GM21526 (cell line): ENCODE results near the gene PWWP3B.
"Not testable (repeated sequence)": the region's sequence is repeated elsewhere in the genome, so short reads cannot be mapped to it uniquely, and the experiment has no call there.

Experiments
- ATAC-seq: cut with Tn5 transposase; IDR thresholded peaks from one replicate; pipeline ENCODE4 v1.9.1; 2021; ENCODE audit warnings: moderate library complexity; ENCODE audit not compliant: unreplicated experiment, low FRiP score

Gene PWWP3B

GRCh38 chrX:106168107-106168506 lies at the start of gene PWWP3B:
Gene PWWP3B, plus strand, starts transcription at chrX:106168305. Its CDS starts 37,128 bp downstream, at chrX:106205433.
- ATAC-seq: no peak

- no peak for ATAC-seq
Measured at GRCh38 chrX:106139048-106139447, 29.1 kb upstream of the PWWP3B start.

GRCh38 chrX:106144755-106145639 lies 23.1 kb upstream of the PWWP3B start:
- no peak for ATAC-seq

- ATAC-seq: no peak
Measured at GRCh38 chrX:106150701-106151100, 17.4 kb upstream of the PWWP3B start.

- no peak for ATAC-seq
Measured at GRCh38 chrX:106159861-106160282, 8.2 kb upstream of the PWWP3B start.

GRCh38 chrX:106170318-106170717 lies 2.2 kb downstream of the PWWP3B start:
- ATAC-seq: no peak

- ATAC-seq: no peak
Measured at GRCh38 chrX:106171293-106171820, 3.3 kb downstream of the PWWP3B start.

- no peak for ATAC-seq
Measured at GRCh38 chrX:106177106-106177981, 9.2 kb downstream of the PWWP3B start.

- ATAC-seq: no peak
Measured at GRCh38 chrX:106177982-106178321, 9.8 kb downstream of the PWWP3B start.

- no peak for ATAC-seq
Measured at GRCh38 chrX:106178826-106179225, 10.7 kb downstream of the PWWP3B start.

GRCh38 chrX:106183685-106184084 lies 15.6 kb downstream of the PWWP3B start:
- ATAC-seq: not testable (repeated sequence)

GRCh38 chrX:106201502-106202178 lies 33.5 kb downstream of the PWWP3B start:
- no peak for ATAC-seq

GRCh38 chrX:106203315-106203714 lies 35.2 kb downstream of the PWWP3B start:
- no peak for ATAC-seq

GRCh38 chrX:106208154-106208553 lies 40.0 kb downstream of the PWWP3B start:
- ATAC-seq: no peak
